DOHH2 (cell line): ENCODE results near the gene MUC2.

Experiments used
- EZH2phosphoT487 ChIP-seq: fragments of 200-600 bp; sonication (generic); IDR thresholded peaks from 2 replicates; pipeline ENCODE4 v1.6.1; 2017; ENCODE audit warnings: borderline replicate concordance, mild to moderate bottlenecking, antibody characterized with exemption, low read length, moderate library complexity, mixed read lengths
- TF ChIP-seq, protein P1 (sequence below): fragments of 200-600 bp; sonication (generic); IDR thresholded peaks from one replicate; pipeline ENCODE4 v1.5.1; 2014; ENCODE audit warnings: antibody characterized with exemption, mild to moderate bottlenecking, low read depth, low read length; ENCODE audit not compliant: poor library complexity, severe bottlenecking

DNA sequence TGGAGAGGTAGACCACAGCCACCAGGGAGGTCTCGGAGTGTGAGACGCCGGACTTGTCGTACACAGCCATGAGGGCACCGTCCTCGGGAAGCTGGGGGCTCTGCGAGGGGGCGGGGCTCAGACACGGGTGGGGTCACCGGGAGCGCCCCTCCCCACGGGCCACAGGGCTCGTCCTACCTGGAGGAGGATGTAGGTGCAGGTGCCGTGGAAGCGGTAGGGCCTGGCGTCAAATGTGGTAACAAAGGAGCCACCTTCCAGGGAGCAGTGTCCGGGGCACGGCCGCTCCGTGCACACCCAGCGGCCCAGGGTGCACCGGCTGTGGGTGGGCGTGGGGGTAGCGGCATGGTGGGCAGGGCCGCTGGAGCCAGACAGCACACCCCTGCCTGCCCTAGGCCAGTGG is 45.6 kb upstream of the MUC2 start:
- TF ChIP-seq, protein P1, sequence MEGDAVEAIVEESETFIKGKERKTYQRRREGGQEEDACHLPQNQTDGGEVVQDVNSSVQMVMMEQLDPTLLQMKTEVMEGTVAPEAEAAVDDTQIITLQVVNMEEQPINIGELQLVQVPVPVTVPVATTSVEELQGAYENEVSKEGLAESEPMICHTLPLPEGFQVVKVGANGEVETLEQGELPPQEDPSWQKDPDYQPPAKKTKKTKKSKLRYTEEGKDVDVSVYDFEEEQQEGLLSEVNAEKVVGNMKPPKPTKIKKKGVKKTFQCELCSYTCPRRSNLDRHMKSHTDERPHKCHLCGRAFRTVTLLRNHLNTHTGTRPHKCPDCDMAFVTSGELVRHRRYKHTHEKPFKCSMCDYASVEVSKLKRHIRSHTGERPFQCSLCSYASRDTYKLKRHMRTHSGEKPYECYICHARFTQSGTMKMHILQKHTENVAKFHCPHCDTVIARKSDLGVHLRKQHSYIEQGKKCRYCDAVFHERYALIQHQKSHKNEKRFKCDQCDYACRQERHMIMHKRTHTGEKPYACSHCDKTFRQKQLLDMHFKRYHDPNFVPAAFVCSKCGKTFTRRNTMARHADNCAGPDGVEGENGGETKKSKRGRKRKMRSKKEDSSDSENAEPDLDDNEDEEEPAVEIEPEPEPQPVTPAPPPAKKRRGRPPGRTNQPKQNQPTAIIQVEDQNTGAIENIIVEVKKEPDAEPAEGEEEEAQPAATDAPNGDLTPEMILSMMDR, result no peak
- TF ChIP-seq EZH2phosphoT487, result no peak
